MM.1S (cell line): ENCODE measurements around the gene APOA4.

Experiments
- DNase-seq: peaks from one replicate; pipeline ENCODE4 v3.0.0-alpha.2; 2015
- H2AFZ ChIP-seq: fragments of 300-600 bp; sonication (generic); 2 replicates; pipeline ENCODE4 v1.6.0; 2016; ENCODE audit warnings: antibody characterized with exemption, low read length
- H3F3A ChIP-seq: fragments of 300-600 bp; sonication (generic); 2 replicates; pipeline ENCODE4 v1.6.1; 2016; ENCODE audit warnings: mild to moderate bottlenecking, antibody characterized with exemption, low read length, moderate library complexity, mixed read lengths; ENCODE audit not compliant: insufficient read depth
- H3K27ac ChIP-seq: fragments of 300-600 bp; sonication (generic); 2 replicates; pipeline ENCODE4 v1.5.1; 2016; ENCODE audit warnings: mild to moderate bottlenecking, low read length
- H3K27me3 ChIP-seq: fragments of 300-600 bp; sonication (generic); replicated peaks from 2 replicates; pipeline ENCODE4 v1.6.0; 2016; ENCODE audit warnings: low read length; ENCODE audit not compliant: insufficient read depth
- H3K36me3 ChIP-seq: fragments of 300-600 bp; sonication (generic); replicated peaks from 2 replicates; pipeline ENCODE4 v1.6.1; 2016; ENCODE audit warnings: mild to moderate bottlenecking, low read length, mixed read lengths; ENCODE audit not compliant: insufficient read depth
- H3K4me1 ChIP-seq: fragments of 300-600 bp; sonication (generic); 2 replicates; pipeline ENCODE4 v1.6.1; 2016; ENCODE audit warnings: low read length, mixed read lengths
- H3K4me2 ChIP-seq: fragments of 300-600 bp; sonication (generic); 2 replicates; pipeline ENCODE4 v1.6.0; 2016; ENCODE audit warnings: low read depth, low read length
- H3K4me3 ChIP-seq: fragments of 300-600 bp; sonication (generic); 2 replicates; pipeline ENCODE4 v1.5.1; 2016; ENCODE audit warnings: low read length, mixed read lengths
- H3K79me2 ChIP-seq: fragments of 300-600 bp; sonication (generic); 2 replicates; pipeline ENCODE4 v1.6.1; 2016; ENCODE audit warnings: mixed run types, low read length, mixed read lengths
- H3K9ac ChIP-seq: fragments of 300-600 bp; sonication (generic); 2 replicates; pipeline ENCODE4 v1.6.1; 2016; ENCODE audit warnings: low read length, mixed read lengths
- H3K9me2 ChIP-seq: fragments of 300-600 bp; sonication (generic); replicated peaks from 2 replicates; pipeline ENCODE4 v1.6.1; 2016; ENCODE audit warnings: mild to moderate bottlenecking, low read length, mixed read lengths; ENCODE audit not compliant: insufficient read depth
- H3K9me3 ChIP-seq: fragments of 300-600 bp; sonication (generic); replicated peaks from 2 replicates; pipeline ENCODE4 v1.6.1; 2016; ENCODE audit warnings: mild to moderate bottlenecking, low read length, mixed read lengths; ENCODE audit not compliant: insufficient read depth
- H4K20me1 ChIP-seq: fragments of 300-600 bp; sonication (generic); 2 replicates; pipeline ENCODE4 v1.6.1; 2016; ENCODE audit warnings: mild to moderate bottlenecking, low read length, moderate library complexity, mixed read lengths; ENCODE audit not compliant: insufficient read depth
- EZH2 ChIP-seq: fragments of 300-600 bp; sonication (generic); optimal IDR thresholded peaks from 2 replicates; pipeline ENCODE3; 2017; ENCODE audit warnings: low read depth, mild to moderate bottlenecking, antibody characterized with exemption, low read length, mixed read lengths
- EZH2phosphoT487 ChIP-seq: fragments of 300-600 bp; sonication (generic); IDR thresholded peaks from 2 replicates; pipeline ENCODE4 v1.6.1; 2018; ENCODE audit warnings: antibody characterized with exemption, low read length
- TF ChIP-seq, protein P1 (sequence below): fragments of 300-600 bp; sonication (generic); IDR thresholded peaks from 2 replicates; pipeline ENCODE4 v1.5.1; 2016; ENCODE audit warnings: antibody characterized with exemption, low read length, mixed read lengths

The APOA4 gene

DNA sequence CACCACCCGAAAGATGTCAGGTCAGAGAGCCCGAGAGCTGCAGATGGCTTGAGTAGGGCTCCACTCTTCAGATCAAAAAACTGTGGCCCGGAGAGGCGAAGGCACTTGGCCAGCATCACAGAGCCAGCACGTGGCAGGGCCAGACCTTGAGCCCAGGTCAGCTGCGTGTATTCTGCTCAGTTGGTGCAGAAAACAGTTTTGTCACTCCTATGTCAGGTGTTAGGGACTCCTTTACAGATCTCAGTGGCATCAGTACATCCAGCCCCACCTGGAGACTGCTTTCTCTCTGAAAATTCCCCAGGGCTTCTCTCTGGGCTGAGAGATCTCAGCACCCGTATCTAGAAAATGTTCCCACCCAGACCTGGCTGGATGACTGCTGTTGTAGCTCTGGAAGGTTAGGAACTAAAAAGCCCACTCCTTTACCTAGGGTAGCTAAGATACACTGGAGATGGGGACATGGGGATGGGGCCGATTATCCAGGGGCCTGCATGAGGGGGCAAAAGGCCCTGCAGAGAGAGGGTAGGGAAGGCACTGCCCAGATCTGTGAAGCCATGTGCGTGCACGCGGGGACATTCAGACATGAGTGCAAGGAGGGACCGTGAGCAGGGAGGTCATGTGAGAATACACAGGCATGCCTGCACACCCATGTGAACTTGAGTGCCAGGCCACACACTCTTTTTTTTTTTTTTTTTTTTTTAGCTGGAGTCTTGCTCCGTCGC lies 10.9 kb upstream of the APOA4 start:
- no peaks in the 10 kb centered on the region for H3K9me3 ChIP-seq
- H3K4me2 ChIP-seq = no peak overlapping the region
- no peaks in the 10 kb centered on the region for H3K36me3 ChIP-seq
- H3K79me2 ChIP-seq = no peaks in the 10 kb centered on the region
- no peak overlapping the region for H2AFZ ChIP-seq
- 0 out of 2 replicates have a peak, but pooled peaks cover 3% of the 10 kb centered on the region for H3K4me1 ChIP-seq
- H3F3A ChIP-seq = no peaks in the 10 kb centered on the region
- DNase-seq = no peak
- no peak overlapping the region for H3K27ac ChIP-seq
- H3K4me3 ChIP-seq = no peak overlapping the region
- H4K20me1 ChIP-seq = no peaks in the 10 kb centered on the region
- TF ChIP-seq EZH2 (no peak), EZH2phosphoT487 (no peak)
- TF ChIP-seq, protein P1, sequence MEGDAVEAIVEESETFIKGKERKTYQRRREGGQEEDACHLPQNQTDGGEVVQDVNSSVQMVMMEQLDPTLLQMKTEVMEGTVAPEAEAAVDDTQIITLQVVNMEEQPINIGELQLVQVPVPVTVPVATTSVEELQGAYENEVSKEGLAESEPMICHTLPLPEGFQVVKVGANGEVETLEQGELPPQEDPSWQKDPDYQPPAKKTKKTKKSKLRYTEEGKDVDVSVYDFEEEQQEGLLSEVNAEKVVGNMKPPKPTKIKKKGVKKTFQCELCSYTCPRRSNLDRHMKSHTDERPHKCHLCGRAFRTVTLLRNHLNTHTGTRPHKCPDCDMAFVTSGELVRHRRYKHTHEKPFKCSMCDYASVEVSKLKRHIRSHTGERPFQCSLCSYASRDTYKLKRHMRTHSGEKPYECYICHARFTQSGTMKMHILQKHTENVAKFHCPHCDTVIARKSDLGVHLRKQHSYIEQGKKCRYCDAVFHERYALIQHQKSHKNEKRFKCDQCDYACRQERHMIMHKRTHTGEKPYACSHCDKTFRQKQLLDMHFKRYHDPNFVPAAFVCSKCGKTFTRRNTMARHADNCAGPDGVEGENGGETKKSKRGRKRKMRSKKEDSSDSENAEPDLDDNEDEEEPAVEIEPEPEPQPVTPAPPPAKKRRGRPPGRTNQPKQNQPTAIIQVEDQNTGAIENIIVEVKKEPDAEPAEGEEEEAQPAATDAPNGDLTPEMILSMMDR = no peak
- no peaks in the 10 kb centered on the region for H3K9me2 ChIP-seq
- no peak overlapping the region for H3K9ac ChIP-seq
- H3K27me3 ChIP-seq = no peaks in the 10 kb centered on the region

DNA sequence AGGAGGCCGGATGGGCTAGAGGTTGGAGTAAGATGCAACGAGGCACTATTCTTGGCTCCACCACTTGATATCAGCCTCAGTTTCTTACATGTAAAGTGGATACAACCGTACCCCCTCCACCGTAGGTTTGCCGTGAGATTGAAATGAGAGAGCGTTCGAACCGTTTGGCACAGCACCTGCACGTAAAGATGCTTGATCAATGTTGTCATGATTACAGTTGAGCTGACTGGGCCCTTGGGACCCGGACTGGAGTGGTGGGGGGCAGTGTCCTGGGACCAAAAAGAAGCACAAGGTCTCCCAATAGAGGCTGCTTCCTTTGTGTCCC lies 10.3 kb upstream of the APOA4 start:
- Histone ChIP-seq H3K4me2 (no peak overlapping the region), H3K79me2 (no peaks in the 10 kb centered on the region), H3K36me3 (no peaks in the 10 kb centered on the region), H3K4me3 (no peak overlapping the region), H4K20me1 (no peaks in the 10 kb centered on the region), H3F3A (no peaks in the 10 kb centered on the region), H3K9ac (no peak overlapping the region), H3K27me3 (no peaks in the 10 kb centered on the region), H2AFZ (no peak overlapping the region), H3K9me3 (no peaks in the 10 kb centered on the region), H3K27ac (no peak overlapping the region), H3K4me1 (0 out of 2 replicates have a peak, but pooled peaks cover 3% of the 10 kb centered on the region), H3K9me2 (no peaks in the 10 kb centered on the region)
- no peak for DNase-seq
- TF ChIP-seq EZH2phosphoT487 = no peak
- no peak for TF ChIP-seq EZH2
- TF ChIP-seq, protein P1 = no peak

DNA sequence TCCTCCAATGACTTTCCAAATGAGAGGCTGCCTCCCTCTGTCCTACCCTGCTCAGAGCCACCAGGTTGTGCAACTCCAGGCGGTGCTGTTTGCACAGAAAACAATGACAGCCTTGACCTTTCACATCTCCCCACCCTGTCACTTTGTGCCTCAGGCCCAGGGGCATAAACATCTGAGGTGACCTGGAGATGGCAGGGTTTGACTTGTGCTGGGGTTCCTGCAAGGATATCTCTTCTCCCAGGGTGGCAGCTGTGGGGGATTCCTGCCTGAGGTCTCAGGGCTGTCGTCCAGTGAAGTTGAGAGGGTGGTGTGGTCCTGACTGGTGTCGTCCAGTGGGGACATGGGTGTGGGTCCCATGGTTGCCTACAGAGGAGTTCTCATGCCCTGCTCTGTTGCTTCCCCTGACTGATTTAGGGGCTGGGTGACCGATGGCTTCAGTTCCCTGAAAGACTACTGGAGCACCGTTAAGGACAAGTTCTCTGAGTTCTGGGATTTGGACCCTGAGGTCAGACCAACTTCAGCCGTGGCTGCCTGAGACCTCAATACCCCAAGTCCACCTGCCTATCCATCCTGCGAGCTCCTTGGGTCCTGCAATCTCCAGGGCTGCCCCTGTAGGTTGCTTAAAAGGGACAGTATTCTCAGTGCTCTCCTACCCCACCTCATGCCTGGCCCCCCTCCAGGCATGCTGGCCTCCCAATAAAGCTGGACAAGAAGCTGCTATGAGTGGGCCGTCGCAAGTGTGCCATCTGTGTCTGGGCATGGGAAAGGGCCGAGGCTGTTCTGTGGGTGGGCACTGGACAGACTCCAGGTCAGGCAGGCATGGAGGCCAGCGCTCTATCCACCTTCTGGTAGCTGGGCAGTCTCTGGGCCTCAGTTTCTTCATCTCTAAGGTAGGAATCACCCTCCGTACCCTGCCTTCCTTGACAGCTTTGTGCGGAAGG lies 9.5 kb upstream of the APOA4 start:
- no peak for DNase-seq
- Histone ChIP-seq H3K27ac (no peak overlapping the region), H3K36me3 (no peaks in the 10 kb centered on the region), H4K20me1 (no peaks in the 10 kb centered on the region), H3K9ac (no peak overlapping the region), H3K4me2 (no peak overlapping the region), H3K79me2 (no peaks in the 10 kb centered on the region), H3K9me2 (no peaks in the 10 kb centered on the region), H3K4me1 (0 out of 2 replicates have a peak, but pooled peaks cover 3% of the 10 kb centered on the region), H3F3A (no peaks in the 10 kb centered on the region), H3K27me3 (no peaks in the 10 kb centered on the region), H2AFZ (no peak overlapping the region), H3K9me3 (no peaks in the 10 kb centered on the region), H3K4me3 (no peak overlapping the region)
- no peak for TF ChIP-seq EZH2
- TF ChIP-seq, protein P1 = no peak
- TF ChIP-seq EZH2phosphoT487 = no peak
